Measurements from ENCODE around the gene FBXO42. TPM values are rescaled to one million over a fixed set of nuclear protein-coding genes. Genes with fewer than 3 reads are reported as not detected.
A peak's percentile ranks its signal among the peaks of the same experiment; 100 is the strongest.

FBXO42 gene
- total and polyA plus RNA-seq, 9 of the 15 experiments (the other 6 are each of a cell fraction or from before 2014, with no cell fraction given), result 7.2 to 24.8 (median 17.4) TPM

DNA sequence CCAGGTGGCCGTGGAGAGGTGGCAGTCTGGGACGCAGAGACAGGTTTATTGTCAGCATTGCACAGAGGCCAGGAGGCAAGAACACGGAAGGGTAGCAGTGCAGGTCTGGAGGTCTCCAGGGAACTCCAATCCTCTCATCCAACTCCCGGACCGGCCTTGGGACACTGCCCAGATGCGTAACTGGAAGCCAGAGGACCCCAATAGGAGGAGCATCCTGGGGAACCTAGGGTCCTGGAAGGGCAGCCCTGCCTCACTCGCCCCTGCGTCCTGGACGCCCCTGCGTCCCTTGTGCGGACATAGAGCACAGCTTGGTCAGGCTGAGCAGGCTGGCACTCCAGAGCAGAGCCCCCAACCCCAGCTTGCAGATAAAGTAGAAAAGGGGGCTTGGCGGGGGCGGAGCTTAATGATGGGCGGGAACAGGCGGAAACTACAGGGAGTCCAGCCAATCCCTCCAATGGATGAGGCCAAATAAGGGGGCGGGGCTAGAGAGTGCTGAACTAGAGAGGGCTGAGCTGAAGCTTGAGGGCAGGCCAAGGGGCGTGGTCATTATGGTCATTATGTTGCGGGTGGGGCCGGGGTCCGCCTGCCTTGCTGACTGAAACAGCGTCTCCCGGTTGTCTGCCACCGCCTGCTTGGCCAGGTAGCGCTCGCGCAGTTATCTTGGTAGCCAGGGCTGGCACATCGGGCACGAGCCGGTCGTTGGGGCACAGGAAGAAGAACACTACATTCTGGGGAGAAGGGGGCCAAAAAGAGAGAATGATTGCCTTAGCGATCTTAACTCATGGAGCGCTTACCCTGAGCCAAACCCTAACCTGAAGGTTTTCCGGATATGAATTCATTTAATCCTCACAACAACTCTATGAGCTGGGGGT, 136.2 kb downstream of the FBXO42 start (continued):
- TF ChIP-seq E2F4 (CRISPR knock-in tag; IDR thresholded peaks at IDR 0.05; ENCODE audit: low read depth), result 0 out of 2 replicates have a peak, but pooled peaks have one; percentile 17
- no peak for TF ChIP-seq ZNF24 (IDR thresholded peaks at IDR 0.05)
- no peak for TF ChIP-seq HMBOX1 (IDR thresholded peaks at IDR 0.05)
- TF ChIP-seq, protein P1, sequence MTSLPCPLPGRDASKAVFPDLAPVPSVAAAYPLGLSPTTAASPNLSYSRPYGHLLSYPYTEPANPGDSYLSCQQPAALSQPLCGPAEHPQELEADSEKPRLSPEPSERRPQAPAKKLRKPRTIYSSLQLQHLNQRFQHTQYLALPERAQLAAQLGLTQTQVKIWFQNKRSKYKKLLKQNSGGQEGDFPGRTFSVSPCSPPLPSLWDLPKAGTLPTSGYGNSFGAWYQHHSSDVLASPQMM (CRISPR knock-in tag; IDR thresholded peaks at IDR 0.05), result no peak
- TF ChIP-seq RAD21 (CRISPR knock-in tag; conservative IDR thresholded peaks at IDR 0.05 in 1 of 2, IDR thresholded peaks at IDR 0.05 in 1 of 2), result 0 out of 4 replicates have a peak, but pooled peaks of 1 of the 2 experiments have one; percentile 4
- TF ChIP-seq ZNF23 (CRISPR knock-in tag; IDR thresholded peaks at IDR 0.05), result no peak
- TF ChIP-seq CUX1 (CRISPR knock-in tag; IDR thresholded peaks at IDR 0.05), result no peak
- TF ChIP-seq ZZZ3 (IDR thresholded peaks at IDR 0.05), result no peak
- TF ChIP-seq ZNF146 (CRISPR knock-in tag; IDR thresholded peaks at IDR 0.05; ENCODE audit: unreplicated experiment), result no peak
- no peak for TF ChIP-seq PATZ1 (CRISPR knock-in tag; IDR thresholded peaks at IDR 0.05; ENCODE audit: borderline replicate concordance)
- no peak for TF ChIP-seq TEAD2 (tag; IDR thresholded peaks at IDR 0.05)
- TF ChIP-seq NCOA6 (IDR thresholded peaks at IDR 0.05), result no peak
- TF ChIP-seq MAZ (CRISPR knock-in tag; conservative IDR thresholded peaks at IDR 0.05 in 1 of 2, IDR thresholded peaks at IDR 0.05 in 1 of 2), result peak; percentile 10 to 65; a peak in 1 of 4 replicates
- no peak for TF ChIP-seq NFIC (IDR thresholded peaks at IDR 0.05)
- TF ChIP-seq RB1 (IDR thresholded peaks at IDR 0.05; ENCODE audit: low read depth), result peak; percentile 41; the same call in 1 of the 2 replicates
- 0 out of 2 replicates have a peak, but pooled peaks have one; percentile 10 for TF ChIP-seq DPF2 (IDR thresholded peaks at IDR 0.05)
- TF ChIP-seq BCOR (IDR thresholded peaks at IDR 0.05), result 0 out of 2 replicates have a peak, but pooled peaks have one; percentile 6
- no peak for TF ChIP-seq SMARCE1 (IDR thresholded peaks at IDR 0.05)

All from K562 (cell line).